Activated naive CD8-positive, alpha-beta T cell treated with anti-CD3 and anti-CD28 coated beads, Interleukin-2, amount 10 ng/mL, durations not matched to agents 7 days and 5 days (primary cell): ENCODE measurements around the gene APBB3. TPM values are rescaled to one million over a fixed set of nuclear protein-coding genes. Genes with fewer than 3 reads are reported as not detected.

Experiments
- ATAC-seq: fragments of 150-1000 bp; cut with Tn5 transposase; one replicate; pipeline ENCODE4 v1.10.0; 2021; ENCODE audit warnings: low read depth, moderate library complexity
- POLR2A ChIA-PET: fragments of 350-600 bp; sonication (Branson Sonifier 250); formaldehyde crosslinking; loops from one replicate; lab custom pipeline; 2021; ENCODE audit warnings: antibody characterized with exemption; lab: Charles Lee
- DNase-seq: peaks from one replicate; pipeline ENCODE4 v3.0.0; 2021
- H3K27ac Mint-ChIP-seq: one replicate; pipeline ENCODE4 v1.8.0; 2022; ENCODE audit warnings: mild to moderate bottlenecking, mixed read lengths
- H3K27me3 Mint-ChIP-seq: one replicate; pipeline ENCODE4 v1.8.0; 2022; ENCODE audit warnings: mild to moderate bottlenecking, moderate library complexity, mixed read lengths
- H3K36me3 Mint-ChIP-seq: one replicate; pipeline ENCODE4 v1.8.0; 2021; ENCODE audit warnings: mild to moderate bottlenecking, mixed read lengths
- H3K4me1 Mint-ChIP-seq: one replicate; pipeline ENCODE4 v1.8.0; 2021; ENCODE audit warnings: mixed read lengths
- H3K4me3 Mint-ChIP-seq: one replicate; pipeline ENCODE4 v1.8.0; 2022; ENCODE audit warnings: mild to moderate bottlenecking, moderate library complexity, mixed read lengths
- H3K9me3 Mint-ChIP-seq: one replicate; pipeline ENCODE4 v1.8.0; 2021; ENCODE audit warnings: mixed read lengths
- total RNA-seq, 2 experiments: library from RNA; stranded (reverse); gene quantifications; one replicate each; pipeline ENCODE4 v1.2.3, GENCODE V29; 2021

The APBB3 gene
- total RNA-seq, 2 experiments from 2014 or later, result 41.3 to 47.7 TPM

GRCh38 chr5:140570058-140570457, 5.7 kb upstream of the APBB3 start:
- peaks cover 31% of the 10 kb centered on the region for H3K4me1 Mint-ChIP-seq
- DNase-seq (no peak), ATAC-seq (no peak)
- H3K36me3 Mint-ChIP-seq, result peaks cover 21% of the 10 kb centered on the region
- peak overlapping the region; percentile 74 for H3K4me3 Mint-ChIP-seq
- no peaks in the 10 kb centered on the region for H3K9me3 Mint-ChIP-seq
- no peaks in the 10 kb centered on the region for H3K27me3 Mint-ChIP-seq
- H3K27ac Mint-ChIP-seq, result peak overlapping the region; percentile 93
- POLR2A ChIA-PET, result interaction anchor here (1.0 to 2.3 kb wide), 6 partner anchors 13 to 169 kb away, joined by 3 to 9 read pairs (median 4); partner anchors contain the start of genes ANKHD1, CD14, EIF4EBP3 and IK

GRCh38 chr5:140569197-140569596, 4.8 kb upstream of the APBB3 start:
- no peaks in the 10 kb centered on the region for H3K27me3 Mint-ChIP-seq
- peaks cover 29% of the 10 kb centered on the region for H3K4me1 Mint-ChIP-seq
- POLR2A ChIA-PET, result interaction anchor here (1.2 to 2.3 kb wide), 4 partner anchors 12 to 168 kb away, joined by 3 to 9 read pairs (median 6); partner anchors contain the start of genes ANKHD1, CD14, IK and NDUFA2
- peaks cover 23% of the 10 kb centered on the region for H3K36me3 Mint-ChIP-seq
- ATAC-seq, result no peak
- H3K9me3 Mint-ChIP-seq, result no peaks in the 10 kb centered on the region
- no peak for DNase-seq
- peak overlapping the region; percentile 93 for H3K27ac Mint-ChIP-seq
- peak overlapping the region; percentile 74 for H3K4me3 Mint-ChIP-seq

GRCh38 chr5:140568443-140569063, 4.2 kb upstream of the APBB3 start:
- ATAC-seq (no peak), DNase-seq (no peak)
- no peaks in the 10 kb centered on the region for H3K27me3 Mint-ChIP-seq
- no peaks in the 10 kb centered on the region for H3K9me3 Mint-ChIP-seq
- H3K4me1 Mint-ChIP-seq, result peaks cover 34% of the 10 kb centered on the region
- POLR2A ChIA-PET, result interaction anchor here (1.1 to 2.3 kb wide), 3 partner anchors 11 to 64 kb away, joined by 3 to 9 read pairs (median 5); partner anchors contain the start of genes CD14 and SRA1
- peaks cover 23% of the 10 kb centered on the region for H3K36me3 Mint-ChIP-seq
- peak overlapping the region; percentile 93 for H3K27ac Mint-ChIP-seq
- peak overlapping the region; percentile 74 for H3K4me3 Mint-ChIP-seq

GRCh38 chr5:140567871-140568270, 3.5 kb upstream of the APBB3 start:
- Mint-ChIP-seq H3K4me1 (peaks cover 38% of the 10 kb centered on the region), H3K36me3 (peaks cover 19% of the 10 kb centered on the region), H3K9me3 (no peaks in the 10 kb centered on the region), H3K27me3 (no peaks in the 10 kb centered on the region), H3K27ac (peak overlapping the region; percentile 93), H3K4me3 (no peak overlapping the region)
- ATAC-seq (no peak), DNase-seq (no peak)
- POLR2A ChIA-PET, result interaction anchor here (1.1 to 3.1 kb wide), 2 partner anchors 10 to 17 kb away, joined by 3 to 14 read pairs; partner anchors contain the start of gene SRA1

GRCh38 chr5:140567136-140567818, 2.9 kb upstream of the APBB3 start:
- no peaks in the 10 kb centered on the region for H3K9me3 Mint-ChIP-seq
- POLR2A ChIA-PET, result interaction anchor here (0.6 to 3.1 kb wide), 3 partner anchors 10 to 80 kb away, joined by 3 to 14 read pairs (median 3); partner anchors contain the start of genes IK, NDUFA2 and SRA1
- ATAC-seq, result no peak
- peaks cover 42% of the 10 kb centered on the region for H3K4me1 Mint-ChIP-seq
- DNase-seq, result no peak
- no peaks in the 10 kb centered on the region for H3K27me3 Mint-ChIP-seq
- H3K36me3 Mint-ChIP-seq, result peaks cover 19% of the 10 kb centered on the region
- peak overlapping the region; percentile 10 for H3K27ac Mint-ChIP-seq
- no peak overlapping the region for H3K4me3 Mint-ChIP-seq

- POLR2A ChIA-PET, result interaction anchor here (0.6 to 3.1 kb wide), 3 partner anchors 9 to 451 kb away, joined by 3 to 14 read pairs (median 4); partner anchors contain the start of genes IK, NDUFA2 and SRA1
- DNase-seq (no peak), ATAC-seq (no peak)
- peaks cover 19% of the 10 kb centered on the region for H3K36me3 Mint-ChIP-seq
- no peak overlapping the region for H3K27ac Mint-ChIP-seq
- no peaks in the 10 kb centered on the region for H3K9me3 Mint-ChIP-seq
- H3K4me1 Mint-ChIP-seq, result peaks cover 42% of the 10 kb centered on the region
- no peaks in the 10 kb centered on the region for H3K27me3 Mint-ChIP-seq
- no peak overlapping the region for H3K4me3 Mint-ChIP-seq
Observed at GRCh38 chr5:140566665-140567064, 2.3 kb upstream of the APBB3 start.

- H3K4me3 Mint-ChIP-seq, result peak overlapping the region; percentile 89
- POLR2A ChIA-PET, result interaction anchor here (0.8 to 3.1 kb wide), 4 partner anchors 8 to 134 kb away, joined by 3 to 23 read pairs (median 8); partner anchors contain the start of genes EIF4EBP3, SRA1 and ZMAT2
- H3K4me1 Mint-ChIP-seq, result peaks cover 42% of the 10 kb centered on the region
- peak overlapping the region; percentile 98 for H3K27ac Mint-ChIP-seq
- H3K9me3 Mint-ChIP-seq, result no peaks in the 10 kb centered on the region
- no peak for DNase-seq
- H3K36me3 Mint-ChIP-seq, result peaks cover 21% of the 10 kb centered on the region
- H3K27me3 Mint-ChIP-seq, result no peaks in the 10 kb centered on the region
- no peak for ATAC-seq
Observed at GRCh38 chr5:140565780-140566095, 1.3 kb upstream of the APBB3 start.

GRCh38 chr5:140565024-140565779, 804 bp upstream of the APBB3 start:
- DNase-seq (no peak), ATAC-seq (no peak)
- Mint-ChIP-seq H3K27me3 (no peaks in the 10 kb centered on the region), H3K4me1 (peaks cover 41% of the 10 kb centered on the region), H3K27ac (peak overlapping the region; percentile 98), H3K9me3 (no peaks in the 10 kb centered on the region), H3K36me3 (peaks cover 22% of the 10 kb centered on the region), H3K4me3 (peak overlapping the region; percentile 89)
- POLR2A ChIA-PET, result interaction anchor here (0.8 to 3.1 kb wide), 5 partner anchors 8 to 146 kb away, joined by 3 to 23 read pairs (median 5); partner anchors contain the start of genes EIF4EBP3, SRA1 and ZMAT2

- DNase-seq (no peak), ATAC-seq (no peak)
- peak overlapping the region; percentile 89 for H3K4me3 Mint-ChIP-seq
- H3K36me3 Mint-ChIP-seq, result peaks cover 20% of the 10 kb centered on the region
- H3K27me3 Mint-ChIP-seq, result no peaks in the 10 kb centered on the region
- no peaks in the 10 kb centered on the region for H3K9me3 Mint-ChIP-seq
- H3K27ac Mint-ChIP-seq, result peak overlapping the region; percentile 98
- POLR2A ChIA-PET, result interaction anchor here (0.9 to 2.7 kb wide), 7 partner anchors 12 to 162 kb away, joined by 3 to 23 read pairs (median 4); partner anchors contain the start of genes ANKHD1, EIF4EBP3, HARS1 and HARS2
- peaks cover 34% of the 10 kb centered on the region for H3K4me1 Mint-ChIP-seq
Observed at GRCh38 chr5:140563596-140563995, 802 bp downstream of the APBB3 start.

- DNase-seq (no peak), ATAC-seq (no peak)
- Mint-ChIP-seq H3K4me1 (peaks cover 30% of the 10 kb centered on the region), H3K4me3 (no peak overlapping the region), H3K36me3 (peaks cover 13% of the 10 kb centered on the region), H3K9me3 (no peaks in the 10 kb centered on the region), H3K27me3 (no peaks in the 10 kb centered on the region), H3K27ac (no peak overlapping the region)
- POLR2A ChIA-PET, result interaction anchor here (2.9 kb wide), 1 partner anchor 14 kb away, joined by 12 read pairs; the partner anchor contains the start of gene EIF4EBP3
Observed at GRCh38 chr5:140561753-140562523, 2.5 kb downstream of the APBB3 start.

GRCh38 chr5:140560227-140560626, 4.2 kb downstream of the APBB3 start:
- H3K27me3 Mint-ChIP-seq, result no peaks in the 10 kb centered on the region
- ATAC-seq, result no peak
- peaks cover 31% of the 10 kb centered on the region for H3K4me1 Mint-ChIP-seq
- POLR2A ChIA-PET, result interaction anchor here (2.9 kb wide), 1 partner anchor 12 kb away, joined by 12 read pairs; the partner anchor contains the start of gene EIF4EBP3
- DNase-seq, result no peak
- no peaks in the 10 kb centered on the region for H3K9me3 Mint-ChIP-seq
- no peak overlapping the region for H3K27ac Mint-ChIP-seq
- H3K4me3 Mint-ChIP-seq, result no peak overlapping the region
- H3K36me3 Mint-ChIP-seq, result peaks cover 16% of the 10 kb centered on the region

GRCh38 chr5:140558542-140558941, 5.9 kb downstream of the APBB3 start:
- Mint-ChIP-seq H3K36me3 (peaks cover 24% of the 10 kb centered on the region), H3K27me3 (no peaks in the 10 kb centered on the region), H3K9me3 (no peaks in the 10 kb centered on the region), H3K4me1 (peaks cover 43% of the 10 kb centered on the region), H3K4me3 (no peak overlapping the region), H3K27ac (no peak overlapping the region)
- ATAC-seq (no peak), DNase-seq (no peak)
- POLR2A ChIA-PET, result interaction anchor here (0.7 to 2.5 kb wide), 3 partner anchors 74 to 228 kb away, joined by 4 to 13 read pairs (median 5); partner anchors contain the start of genes CD14, IK and NDUFA2
